Cerebellar nuclear complex (tissue), 1 donor: ENCODE results near the gene LHX5.

Experiments used
- DNase-seq, 2 experiments: peaks; one replicate each; lab custom pipeline; 2025; lab: John Stamatoyannopoulos, UW

LHX5 gene

DNA sequence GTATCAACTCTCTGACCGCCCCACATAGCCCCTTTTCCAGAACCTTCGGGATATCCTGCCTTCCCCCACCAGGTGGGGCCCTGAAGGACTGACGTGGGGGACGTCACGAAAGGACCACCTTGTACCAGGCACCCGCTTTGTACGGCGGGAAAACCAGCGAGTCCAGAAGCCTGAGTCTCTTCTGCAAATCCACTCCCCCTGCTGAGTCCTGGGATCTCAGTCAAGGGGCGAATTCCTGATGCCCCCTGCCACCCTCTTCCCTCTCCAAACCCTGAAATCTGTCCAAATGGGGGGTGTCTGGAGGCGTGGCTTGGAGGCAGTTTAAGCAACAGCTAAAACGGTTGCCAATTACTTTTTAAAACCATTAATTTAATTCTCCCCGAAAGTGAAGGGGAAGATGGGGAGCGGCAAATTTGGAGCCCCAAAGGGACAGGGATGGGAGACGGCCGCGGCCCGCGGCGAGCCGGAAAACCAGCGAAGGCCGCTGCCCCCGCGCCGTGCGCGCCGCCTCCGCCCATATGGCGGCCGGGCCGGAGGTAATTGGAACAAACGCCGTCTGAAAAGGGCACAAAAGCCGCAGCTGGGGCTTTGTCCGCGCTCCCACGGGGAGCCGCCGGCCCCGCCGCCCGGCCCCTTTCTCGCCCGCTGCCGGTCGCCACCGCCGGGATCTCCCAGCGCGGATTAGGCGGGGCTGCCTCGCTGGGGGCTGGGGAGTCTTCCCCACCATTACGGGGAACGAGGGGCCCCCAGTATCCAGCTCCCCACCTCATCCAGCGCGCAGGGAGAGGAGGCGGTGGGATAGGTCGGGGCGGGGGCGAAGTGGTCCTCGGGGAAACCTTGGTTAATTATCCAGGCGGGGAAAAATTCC, 6.6 kb downstream of the LHX5 start:
- no peak for DNase-seq

DNA sequence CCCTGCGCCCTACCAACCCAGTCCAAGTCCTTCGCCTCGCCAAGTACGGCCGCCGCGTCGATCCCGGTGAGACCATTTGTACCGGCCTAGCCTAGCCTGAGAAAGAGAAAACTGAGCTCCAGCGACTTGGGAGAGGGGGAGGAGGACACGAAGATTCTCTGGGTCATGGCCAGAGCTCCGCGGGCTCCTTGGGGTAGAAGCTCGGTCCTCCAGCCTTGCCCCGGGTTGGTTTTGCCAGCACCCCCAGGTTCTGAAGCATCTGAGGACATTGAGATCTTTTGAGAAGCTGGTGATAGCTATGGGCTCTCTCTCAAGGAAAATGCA, 7.3 kb downstream of the LHX5 start:
- DNase-seq = no peak

GRCh38 chr12:113463746-113464451, 7.8 kb downstream of the LHX5 start:
- no peak for DNase-seq

- DNase-seq = no peak
Measured at GRCh38 chr12:113462998-113463745, 8.5 kb downstream of the LHX5 start.

GRCh38 chr12:113462117-113462774, 9.4 kb downstream of the LHX5 start:
- DNase-seq = peak in 1 of 2 experiments; percentile 29

- DNase-seq = no peak
Measured at GRCh38 chr12:113461666-113462065, 10.0 kb downstream of the LHX5 start.

DNA sequence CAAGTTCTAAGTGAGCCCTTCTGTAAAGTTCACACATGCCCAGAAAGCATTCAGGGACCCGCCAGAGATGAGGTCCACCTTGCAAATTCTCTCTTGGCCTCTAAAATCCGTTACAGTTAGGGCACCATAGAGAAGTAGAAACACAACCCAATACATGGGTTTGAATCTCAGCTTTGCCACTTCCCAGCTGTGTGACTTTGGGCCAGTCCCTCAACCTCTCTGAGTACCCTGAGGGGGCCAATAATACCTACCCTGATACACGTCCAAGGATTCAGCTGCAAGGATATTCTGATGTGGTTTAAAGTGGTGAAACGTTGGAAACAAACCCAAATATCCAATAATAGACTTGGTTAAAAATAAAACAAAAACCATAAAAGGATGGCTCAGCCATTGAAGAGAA, 11.7 kb downstream of the LHX5 start:
- DNase-seq = no peak

GRCh38 chr12:113457710-113458109, 14.0 kb downstream of the LHX5 start:
- no peak for DNase-seq

- DNase-seq = no peak
Measured at GRCh38 chr12:113457185-113457584, 14.5 kb downstream of the LHX5 start.

GRCh38 chr12:113456761-113457160, 14.9 kb downstream of the LHX5 start:
- no peak for DNase-seq

GRCh38 chr12:113456199-113456598, 15.5 kb downstream of the LHX5 start:
- no peak for DNase-seq

GRCh38 chr12:113453330-113453729, 18.3 kb downstream of the LHX5 start:
- no peak for DNase-seq

GRCh38 chr12:113452458-113452857, 19.2 kb downstream of the LHX5 start:
- DNase-seq = no peak

GRCh38 chr12:113449839-113450238, 21.8 kb downstream of the LHX5 start:
- DNase-seq = no peak

DNA sequence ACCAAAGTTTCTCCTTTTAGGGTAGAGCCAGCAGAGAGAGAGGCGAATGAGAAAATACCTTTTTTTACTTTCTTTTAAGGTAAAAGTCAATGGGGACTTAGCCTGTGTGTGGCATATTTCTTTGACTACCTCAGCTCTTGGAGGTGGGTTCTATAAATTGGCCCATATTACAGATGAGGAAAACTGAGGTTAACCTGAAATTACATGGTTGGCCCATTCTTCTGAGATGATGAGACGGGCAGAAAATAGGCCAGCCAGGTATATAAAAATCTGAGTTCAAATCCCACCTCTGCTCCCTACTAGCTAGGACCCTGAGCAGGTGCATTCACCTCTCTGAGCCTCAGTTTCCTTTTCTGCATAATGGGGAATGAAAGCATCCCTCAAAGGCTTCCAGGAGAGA, 22.4 kb downstream of the LHX5 start:
- no peak for DNase-seq

GRCh38 chr12:113448873-113449272, 22.8 kb downstream of the LHX5 start:
- no peak for DNase-seq

DNA sequence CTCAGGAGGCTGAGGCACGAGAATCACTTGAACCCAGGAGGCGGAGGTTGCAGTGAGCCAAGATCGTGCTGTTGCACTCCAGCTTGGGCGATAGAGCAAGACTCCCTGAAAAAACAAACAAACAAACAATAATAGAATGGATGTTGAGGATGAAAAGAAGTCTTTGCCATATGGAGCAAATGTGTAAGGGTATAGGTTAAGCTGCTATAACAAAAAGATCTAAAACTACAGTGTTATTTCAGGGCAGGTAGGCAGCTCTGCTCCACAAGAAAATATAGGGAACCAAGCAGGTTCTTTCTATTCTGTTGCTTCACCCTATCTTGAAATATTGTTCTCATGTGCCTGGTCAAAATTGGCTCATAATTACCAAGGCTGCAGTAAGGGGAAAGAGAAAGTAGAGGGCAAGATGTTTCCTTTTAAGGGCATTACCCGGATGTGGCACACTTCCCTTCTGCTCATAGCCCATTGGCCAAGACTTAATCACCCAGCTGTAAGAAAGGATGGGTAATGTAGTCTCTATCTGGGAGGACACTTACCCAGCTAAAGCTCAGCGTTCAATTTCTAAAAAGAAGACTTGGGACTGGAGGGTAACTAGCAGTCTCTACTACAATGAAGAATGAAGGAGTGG, 26.0 kb downstream of the LHX5 start:
- DNase-seq = no peak

DNA sequence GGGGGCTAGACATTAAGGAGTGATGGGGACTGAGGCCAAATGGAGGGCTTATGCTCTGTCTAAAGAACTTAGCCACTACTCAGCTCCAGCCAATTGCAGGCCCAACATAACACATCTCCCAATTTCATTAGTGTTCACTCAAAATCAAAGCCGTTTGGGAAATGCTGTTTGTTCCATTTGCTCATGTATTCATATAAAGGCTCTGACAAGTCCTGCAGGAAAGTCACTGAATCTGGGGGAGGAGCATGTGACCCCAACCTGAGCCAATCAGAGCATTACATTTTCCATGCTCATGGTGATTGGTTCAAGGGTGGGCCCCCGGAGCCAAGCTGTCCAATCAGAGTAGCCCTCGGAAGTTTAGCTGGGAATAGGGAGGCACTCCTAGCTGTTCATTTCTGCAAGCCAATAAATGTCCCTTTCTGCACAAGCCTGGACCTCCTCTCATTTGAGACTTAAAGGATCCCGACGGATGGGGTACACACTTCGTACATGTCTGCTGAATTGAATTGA, 28.6 kb downstream of the LHX5 start:
- no peak for DNase-seq

- DNase-seq = no peak
Measured at GRCh38 chr12:113440947-113441782, 30.5 kb downstream of the LHX5 start.

GRCh38 chr12:113440336-113440735, 31.3 kb downstream of the LHX5 start:
- no peak for DNase-seq

GRCh38 chr12:113439606-113440030, 32.1 kb downstream of the LHX5 start:
- no peak for DNase-seq
